HL-60/S4 (cell line): Measurements from ENCODE around the gene UTS2R.
"Not testable (repeated sequence)": the region's sequence is repeated elsewhere in the genome, so short reads cannot be mapped to it uniquely, and the experiment has no call there.

Experiments
- in situ Hi-C: fragments of 300-500 bp; cut with MboI; formaldehyde crosslinking; loops from 2 replicates; pipeline ENCODE4 v1.14.3; 2022; ENCODE audit warnings: low sequenced_read_pairs

The UTS2R gene

DNA sequence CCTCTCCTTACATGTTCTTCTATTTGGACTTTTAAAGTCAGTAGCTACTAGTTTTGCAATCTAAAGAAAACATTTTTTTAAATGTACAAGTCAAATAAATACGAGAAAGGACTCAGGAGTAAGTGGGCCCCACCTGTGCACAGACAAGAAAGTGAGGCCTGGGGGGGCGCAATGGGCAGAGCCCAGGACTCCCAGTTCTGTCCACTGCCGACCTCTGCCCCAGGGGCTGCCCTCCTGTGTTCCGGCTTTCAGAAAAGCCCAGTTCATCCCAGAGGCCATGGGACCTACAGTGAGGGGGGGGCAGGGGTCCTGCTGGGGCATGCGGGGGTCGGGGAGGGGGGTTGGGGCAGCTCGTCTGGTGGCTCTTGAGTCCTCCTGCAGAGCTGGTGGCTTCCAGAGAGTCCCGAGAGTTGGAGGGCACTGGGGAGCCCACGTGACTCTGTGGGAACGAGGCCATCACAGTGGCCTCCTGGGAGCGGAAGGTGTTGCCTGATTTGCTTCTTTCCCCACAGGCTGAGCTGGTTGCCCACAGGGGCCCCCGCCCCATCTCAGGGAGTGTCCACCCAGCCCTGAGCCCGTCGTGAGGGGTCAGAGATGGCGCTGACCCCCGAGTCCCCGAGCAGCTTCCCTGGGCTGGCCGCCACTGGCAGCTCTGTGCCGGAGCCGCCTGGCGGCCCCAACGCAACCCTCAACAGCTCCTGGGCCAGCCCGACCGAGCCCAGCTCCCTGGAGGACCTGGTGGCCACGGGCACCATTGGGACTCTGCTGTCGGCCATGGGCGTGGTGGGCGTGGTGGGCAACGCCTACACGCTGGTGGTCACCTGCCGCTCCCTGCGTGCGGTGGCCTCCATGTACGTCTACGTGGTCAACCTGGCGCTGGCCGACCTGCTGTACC is 2.4 kb downstream of the UTS2R start:
- in situ Hi-C loops, result no loop called here

DNA sequence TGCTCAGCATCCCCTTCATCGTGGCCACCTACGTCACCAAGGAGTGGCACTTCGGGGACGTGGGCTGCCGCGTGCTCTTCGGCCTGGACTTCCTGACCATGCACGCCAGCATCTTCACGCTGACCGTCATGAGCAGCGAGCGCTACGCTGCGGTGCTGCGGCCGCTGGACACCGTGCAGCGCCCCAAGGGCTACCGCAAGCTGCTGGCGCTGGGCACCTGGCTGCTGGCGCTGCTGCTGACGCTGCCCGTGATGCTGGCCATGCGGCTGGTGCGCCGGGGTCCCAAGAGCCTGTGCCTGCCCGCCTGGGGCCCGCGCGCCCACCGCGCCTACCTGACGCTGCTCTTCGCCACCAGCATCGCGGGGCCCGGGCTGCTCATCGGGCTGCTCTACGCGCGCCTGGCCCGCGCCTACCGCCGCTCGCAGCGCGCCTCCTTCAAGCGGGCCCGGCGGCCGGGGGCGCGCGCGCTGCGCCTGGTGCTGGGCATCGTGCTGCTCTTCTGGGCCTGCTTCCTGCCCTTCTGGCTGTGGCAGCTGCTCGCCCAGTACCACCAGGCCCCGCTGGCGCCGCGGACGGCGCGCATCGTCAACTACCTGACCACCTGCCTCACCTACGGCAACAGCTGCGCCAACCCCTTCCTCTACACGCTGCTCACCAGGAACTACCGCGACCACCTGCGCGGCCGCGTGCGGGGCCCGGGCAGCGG is 3.2 kb downstream of the UTS2R start:
- in situ Hi-C loops, result no loop called here

DNA sequence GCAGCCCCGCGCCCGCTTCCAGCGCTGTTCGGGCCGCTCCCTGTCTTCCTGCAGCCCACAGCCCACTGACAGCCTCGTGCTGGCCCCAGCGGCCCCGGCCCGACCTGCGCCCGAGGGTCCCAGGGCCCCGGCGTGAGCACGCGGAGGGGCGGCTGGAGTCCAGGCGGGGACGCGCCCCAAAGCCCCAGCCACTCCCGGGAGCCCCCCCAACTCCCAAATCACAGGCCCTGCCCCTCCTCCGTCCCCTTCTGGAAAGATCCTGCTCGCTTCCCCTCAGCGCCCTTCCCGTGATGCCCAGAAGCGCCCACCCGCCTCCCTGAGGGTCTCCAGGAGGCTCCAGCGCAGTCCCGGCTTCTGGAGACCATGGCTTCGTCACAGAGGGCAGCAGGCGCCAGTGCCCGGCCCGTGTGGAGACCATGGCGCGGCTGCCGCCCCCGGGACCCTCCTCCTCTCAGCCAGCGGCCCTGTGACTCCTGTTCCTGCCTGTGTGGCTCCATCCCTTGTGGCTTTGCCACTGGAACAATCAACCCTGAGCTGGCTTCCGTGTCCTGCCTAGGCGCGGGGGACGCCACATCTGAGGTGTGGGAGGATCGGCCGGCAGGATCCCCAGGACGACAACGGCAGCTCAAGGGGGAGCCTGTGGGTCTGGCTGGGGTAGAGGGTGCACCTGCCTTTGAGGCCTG is 3.9 kb downstream of the UTS2R start:
- in situ Hi-C loops, result no loop called here

DNA sequence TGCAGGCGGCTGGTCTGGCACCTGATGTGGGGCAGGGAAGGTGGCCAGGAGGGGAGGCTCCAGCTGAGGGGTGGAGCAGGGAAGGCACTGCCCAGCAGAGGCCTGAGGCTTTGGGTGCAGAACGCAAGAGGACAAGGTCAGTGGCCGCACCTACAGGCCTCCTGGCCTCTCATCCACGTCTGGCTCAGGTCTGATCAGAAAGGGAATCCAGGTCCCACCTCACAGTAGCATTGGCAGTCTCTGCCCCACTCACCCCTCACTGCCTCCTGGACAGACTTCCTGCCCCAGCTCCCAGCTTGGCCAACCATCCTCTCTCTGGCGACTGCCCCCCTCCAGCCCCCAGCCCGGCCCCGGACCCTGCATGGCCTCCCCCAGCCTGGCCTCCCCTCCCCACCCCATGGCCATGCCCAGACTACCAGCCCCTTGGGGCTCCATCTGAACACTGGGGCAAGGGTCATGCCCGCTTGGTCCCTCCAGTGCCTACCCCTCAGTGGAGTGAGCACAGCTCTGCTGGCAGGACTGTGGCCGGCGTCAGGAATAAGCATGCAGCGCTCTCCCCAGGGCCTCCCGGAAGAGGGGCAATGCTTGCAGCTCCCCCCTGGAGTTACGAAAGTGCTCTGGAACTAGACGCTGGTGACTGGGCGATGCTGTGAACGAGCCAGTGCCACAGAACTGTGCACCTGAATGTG is 4.6 kb downstream of the UTS2R start:
- in situ Hi-C loops, result no loop called here

DNA sequence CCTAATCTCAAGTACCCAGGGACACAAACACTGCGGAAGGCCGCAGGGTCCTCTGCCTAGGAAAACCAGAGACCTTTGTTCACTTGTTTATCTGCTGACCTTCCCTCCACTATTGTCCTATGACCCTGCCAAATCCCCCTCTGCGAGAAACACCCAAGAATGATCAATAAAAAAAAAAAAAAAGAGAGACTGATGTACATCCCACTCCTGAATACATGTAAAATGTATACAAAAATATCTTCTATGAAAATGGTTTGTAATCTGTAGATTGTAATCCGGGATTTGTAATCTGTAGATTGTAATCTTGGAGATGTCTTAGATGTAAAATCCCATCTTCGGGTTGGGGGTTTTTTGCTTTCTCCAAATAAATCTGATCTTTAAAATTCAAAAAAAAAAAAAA is 5.7 kb downstream of the UTS2R start:
- in situ Hi-C loops, result not testable (repeated sequence)

DNA sequence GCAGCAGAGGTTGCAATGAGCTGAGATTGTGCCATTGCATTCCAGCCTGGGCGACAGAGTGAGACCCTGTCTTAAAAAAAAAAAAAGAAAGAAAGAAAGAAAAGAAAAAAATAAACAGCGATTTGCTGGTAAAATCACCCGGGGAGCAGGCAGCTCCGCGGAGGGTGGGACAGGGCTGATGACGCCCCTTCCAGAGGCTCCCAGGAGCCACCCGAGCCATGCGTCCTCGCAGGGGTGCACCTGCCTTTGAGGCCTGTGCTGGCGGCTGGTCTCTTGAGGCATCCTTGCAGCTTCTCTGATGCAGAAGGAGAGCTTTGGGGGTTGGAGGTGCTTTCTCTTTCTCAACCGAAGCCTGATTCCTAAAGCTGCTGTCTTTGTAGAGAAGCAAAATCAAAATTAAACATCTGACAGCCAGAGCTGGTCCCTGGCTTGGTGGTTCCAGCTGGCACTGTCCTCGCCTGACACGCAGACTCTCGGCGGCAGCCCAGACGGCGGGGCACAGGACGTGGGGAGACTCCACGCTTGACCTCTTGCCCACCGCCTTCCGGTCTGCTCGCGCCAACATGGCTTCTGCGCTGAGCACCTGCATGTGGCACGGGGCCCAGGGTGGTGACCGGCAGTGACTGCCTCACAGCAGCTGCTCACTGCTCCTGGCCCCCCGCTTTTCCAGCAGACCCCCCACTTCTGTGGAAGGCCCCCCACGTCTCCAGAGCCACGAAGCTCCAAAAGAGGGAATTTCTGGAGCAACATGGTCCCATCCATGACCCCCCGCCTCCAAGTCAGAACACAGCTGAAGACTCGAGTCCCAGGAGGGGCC is 6.6 kb downstream of the UTS2R start:
- in situ Hi-C loops, result no loop called here

DNA sequence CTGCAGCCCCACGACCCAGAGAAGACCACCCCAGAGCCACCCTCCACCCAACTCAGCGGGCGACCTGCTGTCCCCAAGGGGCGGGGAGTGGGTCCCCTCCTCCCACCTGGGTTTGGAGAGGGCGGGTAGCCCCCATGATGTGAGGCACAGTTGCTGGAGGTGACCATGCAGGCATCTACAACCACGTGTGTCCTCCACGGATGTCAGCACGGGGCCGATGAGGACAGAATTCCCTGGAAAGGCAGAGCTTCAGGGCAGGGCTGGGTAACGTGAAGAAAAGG is 7.1 kb downstream of the UTS2R start:
- in situ Hi-C loops, result no loop called here

DNA sequence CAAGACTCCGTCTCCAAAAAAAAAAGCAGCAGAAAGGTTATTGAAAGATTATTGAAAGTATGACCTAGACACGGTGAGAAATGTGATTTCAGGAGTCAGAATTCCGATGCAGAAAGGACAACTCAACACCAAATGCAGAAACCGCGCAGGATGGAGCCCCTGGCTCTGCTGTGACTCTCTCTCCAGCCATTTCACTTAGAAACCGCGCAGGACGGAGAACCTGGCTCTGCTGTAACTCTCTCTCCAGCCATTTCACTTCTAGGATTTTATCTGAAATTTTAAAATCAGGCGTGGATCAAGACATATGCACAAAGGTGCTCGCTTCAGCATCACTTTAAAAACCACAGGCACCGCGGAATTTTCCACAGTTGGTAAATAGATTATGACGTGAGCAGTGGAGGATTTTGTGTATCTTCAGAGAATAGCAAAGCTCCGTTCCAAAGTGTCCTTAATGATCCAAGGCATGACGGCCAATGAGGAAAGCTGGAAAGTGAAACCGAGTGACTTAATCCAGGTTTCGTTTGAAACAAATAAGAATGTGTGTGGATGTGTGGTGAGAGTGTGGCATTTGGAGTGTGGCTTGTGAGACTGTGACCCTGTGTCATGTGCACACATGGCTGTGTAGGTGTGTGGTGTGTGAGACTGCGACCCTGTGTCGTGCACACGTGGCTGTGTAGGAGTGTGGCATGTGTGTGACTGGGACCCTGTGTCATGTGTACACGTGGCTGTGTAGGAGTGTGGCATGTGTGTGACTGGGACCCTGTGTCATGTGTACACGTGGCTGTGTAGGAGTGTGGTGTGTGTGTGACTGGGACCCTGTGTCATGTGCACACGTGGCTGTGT is 9.5 kb downstream of the UTS2R start:
- in situ Hi-C loops, result no loop called here

DNA sequence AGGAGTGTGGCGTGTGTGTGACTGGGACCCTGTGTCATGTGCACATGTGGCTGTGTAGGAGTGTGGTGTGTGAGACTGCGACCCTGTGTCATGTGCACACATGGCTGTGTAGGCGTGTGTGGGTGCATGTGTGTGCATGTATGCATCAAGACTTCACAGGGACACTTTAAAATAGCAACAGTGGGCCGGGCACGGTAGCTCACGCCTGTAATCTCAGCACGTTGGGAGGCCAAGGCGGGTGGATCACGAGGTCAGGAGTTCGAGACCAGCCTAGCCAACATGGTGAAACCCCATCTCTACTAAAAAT is 10.1 kb downstream of the UTS2R start:
- in situ Hi-C loops, result not testable (repeated sequence)

DNA sequence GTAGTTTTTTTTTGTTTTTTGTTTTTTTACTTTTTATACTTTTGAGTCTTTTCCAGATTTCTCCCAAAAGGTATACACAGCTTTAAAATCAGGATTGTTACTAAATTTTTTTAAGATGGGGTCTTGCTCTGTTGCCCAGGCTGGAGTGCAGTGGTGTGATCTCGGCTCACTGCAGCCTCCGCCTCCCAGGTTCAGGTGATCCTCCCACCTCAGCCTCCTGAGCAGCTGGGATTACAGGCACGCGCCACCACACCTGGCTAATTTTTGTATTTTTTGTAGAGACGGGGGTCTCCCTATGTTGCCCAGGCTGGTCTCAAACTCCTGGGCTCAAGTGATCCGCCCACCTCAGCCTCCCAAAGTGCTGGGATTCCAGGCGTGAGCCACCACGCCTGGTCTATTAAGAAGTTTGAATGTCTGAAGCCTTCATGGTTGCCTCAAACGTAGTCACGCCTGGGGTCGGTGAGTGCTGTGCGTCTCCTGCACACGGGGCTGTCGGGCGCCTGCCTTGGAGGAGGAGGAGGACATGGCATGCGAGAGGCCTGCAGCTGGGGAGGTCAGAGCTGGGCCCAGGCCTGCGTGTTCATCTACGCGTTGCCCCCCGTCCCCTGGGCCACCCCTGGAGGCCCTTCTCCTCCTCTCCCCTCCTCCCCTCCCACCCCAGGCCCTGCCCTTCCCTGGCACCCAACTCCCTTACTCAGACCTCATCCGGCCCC is 10.8 kb downstream of the UTS2R start:
- in situ Hi-C loops, result not testable (repeated sequence)

DNA sequence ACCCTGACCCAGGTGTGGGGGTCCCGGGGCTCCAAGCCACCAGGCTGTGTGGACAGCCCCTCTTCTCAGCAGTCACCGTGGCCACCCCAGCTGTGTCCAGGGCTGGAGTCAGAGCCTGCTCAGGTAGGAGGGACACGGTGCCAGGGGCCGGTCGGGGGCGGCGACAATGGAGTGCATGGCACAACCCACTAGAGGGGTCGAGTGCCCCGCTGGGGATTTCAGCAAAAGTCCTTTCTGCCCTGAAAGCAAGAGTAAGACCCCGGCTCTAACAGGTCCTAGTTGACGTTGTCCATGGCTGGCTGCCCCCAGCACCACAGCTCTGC is 11.3 kb downstream of the UTS2R start:
- in situ Hi-C loops, result no loop called here

DNA sequence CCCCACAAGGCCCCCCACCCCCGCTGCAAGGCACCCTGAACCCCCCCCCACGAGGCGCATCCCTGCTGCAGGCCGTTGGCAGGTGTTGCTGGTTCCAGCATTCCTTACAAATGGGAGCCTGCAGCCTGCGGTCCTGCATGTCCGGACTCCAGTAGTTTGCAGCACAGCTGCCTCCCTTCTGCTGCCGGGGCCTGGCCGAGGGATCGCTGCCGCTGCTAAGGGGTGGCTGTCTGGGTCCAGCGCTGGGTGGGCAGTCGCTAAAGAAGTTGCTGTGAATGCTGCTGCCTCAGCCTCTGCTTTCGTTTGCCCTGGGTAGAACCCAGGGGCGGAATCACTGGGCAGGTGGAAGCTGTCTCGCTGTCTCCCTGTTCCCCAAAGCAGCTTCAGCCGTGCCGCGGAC is 11.8 kb downstream of the UTS2R start:
- in situ Hi-C loops, result no loop called here

DNA sequence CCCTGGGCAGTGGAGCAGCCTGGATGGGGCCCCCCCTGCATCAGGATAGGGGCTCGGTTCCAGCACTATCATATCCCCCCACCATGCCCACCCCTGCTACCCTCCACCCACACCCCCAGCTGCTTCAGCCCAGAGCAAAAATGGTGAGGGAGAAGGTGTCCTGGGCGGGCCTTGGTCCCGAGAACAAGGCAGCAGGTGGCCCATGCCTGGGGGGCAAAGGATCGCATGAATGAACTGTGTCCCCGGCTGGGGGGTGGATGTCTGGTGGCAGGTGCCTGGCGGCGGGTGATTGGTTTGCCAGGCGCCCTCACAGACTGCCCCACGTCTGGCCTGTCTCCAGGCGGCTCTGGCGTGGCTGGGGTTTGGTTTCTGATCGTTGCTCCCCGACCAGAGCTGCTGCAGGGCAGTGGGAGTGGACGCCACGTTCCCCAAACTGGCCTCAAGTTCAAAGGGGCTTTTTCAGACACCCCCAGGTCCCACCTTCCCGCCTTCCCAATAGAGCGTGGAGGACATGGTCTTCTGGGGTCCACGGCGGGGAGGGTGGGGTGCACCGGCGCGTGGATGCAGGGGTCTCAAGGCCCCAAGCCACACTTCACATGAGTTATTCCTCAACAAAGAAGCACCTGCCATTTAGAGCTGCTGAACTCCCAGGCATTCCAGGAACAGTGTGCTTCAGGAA is 12.6 kb downstream of the UTS2R start:
- in situ Hi-C loops, result no loop called here

DNA sequence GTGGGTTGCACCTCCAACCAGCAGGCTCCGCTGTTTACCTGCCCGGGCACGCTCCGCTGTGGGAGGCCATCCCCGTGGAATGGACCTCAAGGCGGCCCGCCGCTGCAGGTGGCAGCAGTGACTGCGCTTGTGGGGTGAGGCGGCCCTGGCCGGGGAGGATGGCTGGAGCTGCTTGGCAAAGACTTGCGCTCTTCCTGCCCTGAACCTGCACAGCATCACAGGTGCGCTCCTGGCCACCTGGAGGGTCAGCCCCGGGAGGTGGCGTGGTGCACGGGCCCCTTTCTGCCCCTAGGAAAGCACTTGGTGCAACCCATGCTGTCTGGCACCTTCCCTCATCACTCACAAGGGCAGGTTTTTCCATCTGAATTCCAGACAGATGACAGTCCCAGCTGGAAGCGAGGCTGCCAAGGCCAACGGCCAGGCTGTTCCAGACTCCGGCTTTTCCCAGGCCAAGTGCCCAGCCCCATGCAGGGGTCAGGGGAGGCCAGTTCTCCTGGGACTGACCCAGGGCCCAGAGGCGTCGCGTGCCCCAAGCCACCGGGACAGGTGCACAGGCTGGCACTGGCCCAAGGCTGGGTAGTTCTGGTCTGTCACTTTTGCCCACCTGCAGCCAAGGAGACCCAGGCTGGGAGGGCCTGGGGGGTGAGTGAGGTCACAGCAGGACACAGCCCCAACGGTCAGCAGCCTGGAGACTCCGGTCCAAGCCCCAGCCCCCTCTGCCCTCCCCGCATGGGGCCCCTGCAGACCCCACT is 13.3 kb downstream of the UTS2R start:
- in situ Hi-C loops, result no loop called here

DNA sequence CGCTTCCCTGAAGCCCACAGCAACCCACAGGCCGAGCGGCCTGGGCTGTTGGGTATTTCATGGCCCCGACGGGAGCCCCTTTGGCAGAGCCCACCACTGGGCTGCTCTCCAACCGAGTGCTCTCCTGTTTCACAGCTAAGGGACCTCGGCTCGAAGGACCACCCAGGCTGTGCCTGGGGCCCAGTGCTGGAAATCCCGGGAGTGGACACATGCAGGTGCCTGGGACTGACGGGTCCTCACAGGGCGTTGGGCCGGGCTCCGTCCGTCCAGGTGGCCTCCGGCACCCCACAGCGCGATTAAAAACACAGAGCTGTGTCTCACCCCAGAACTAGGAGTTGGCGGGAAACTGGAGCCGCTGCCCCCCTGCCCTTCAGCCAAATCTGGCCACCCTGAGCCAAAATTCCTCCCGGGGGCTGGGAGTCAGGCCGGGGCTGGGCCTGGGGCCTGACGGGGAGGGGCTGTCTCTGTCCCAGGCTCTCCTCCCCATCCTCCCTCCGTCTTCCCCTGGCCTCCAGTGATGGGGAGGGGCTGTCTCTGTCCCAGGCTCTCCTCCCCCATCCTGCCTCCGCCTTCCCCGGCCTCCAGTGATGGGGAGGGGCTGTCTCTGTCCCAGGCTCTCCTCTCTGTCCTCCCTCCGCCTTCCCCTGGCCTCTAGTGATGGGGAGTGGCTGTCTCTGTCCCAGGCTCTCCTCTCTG is 14.1 kb downstream of the UTS2R start:
- in situ Hi-C loops, result no loop called here

DNA sequence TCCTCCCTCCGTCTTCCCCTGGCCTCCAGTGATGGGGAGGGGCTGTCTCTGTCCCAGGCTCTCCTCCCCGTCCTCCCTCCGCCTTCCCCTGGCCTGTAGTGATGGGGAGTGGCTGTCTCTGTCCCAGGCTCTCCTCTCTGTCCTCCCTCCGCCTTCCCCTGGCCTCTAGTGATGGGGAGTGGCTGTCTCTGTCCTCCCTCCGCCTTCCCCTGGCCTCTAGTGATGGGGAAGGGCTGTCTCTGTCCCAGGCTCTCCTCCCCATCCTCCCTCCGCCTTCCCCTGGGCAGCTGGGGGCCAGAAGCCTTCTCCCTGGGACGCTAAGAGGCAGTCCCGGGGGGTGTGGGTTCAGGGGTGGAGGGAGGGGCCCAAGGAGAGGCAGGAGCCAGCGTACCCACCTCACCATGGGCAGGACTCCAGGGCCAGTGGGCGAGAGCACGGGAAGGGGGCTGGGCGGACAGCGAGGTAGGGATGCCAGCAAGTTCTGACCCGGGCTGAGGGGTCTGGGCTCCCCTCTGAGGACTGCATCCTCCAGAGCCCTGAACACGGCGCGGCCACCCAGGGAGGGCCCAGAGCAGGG is 14.8 kb downstream of the UTS2R start:
- in situ Hi-C loops, result no loop called here
